LNCAP (cell line): ENCODE measurements around the gene EPHB3.

Experiments used
- TF ChIP-seq, protein P1 (sequence below): fragments of 450-650 bp; IDR thresholded peaks from 2 replicates; pipeline ENCODE4 v1.5.1; 2017; ENCODE audit warnings: mild to moderate bottlenecking

EPHB3 gene

GRCh38 chr3:184545769-184546168, 15.8 kb upstream of the EPHB3 start:
- TF ChIP-seq, protein P1, sequence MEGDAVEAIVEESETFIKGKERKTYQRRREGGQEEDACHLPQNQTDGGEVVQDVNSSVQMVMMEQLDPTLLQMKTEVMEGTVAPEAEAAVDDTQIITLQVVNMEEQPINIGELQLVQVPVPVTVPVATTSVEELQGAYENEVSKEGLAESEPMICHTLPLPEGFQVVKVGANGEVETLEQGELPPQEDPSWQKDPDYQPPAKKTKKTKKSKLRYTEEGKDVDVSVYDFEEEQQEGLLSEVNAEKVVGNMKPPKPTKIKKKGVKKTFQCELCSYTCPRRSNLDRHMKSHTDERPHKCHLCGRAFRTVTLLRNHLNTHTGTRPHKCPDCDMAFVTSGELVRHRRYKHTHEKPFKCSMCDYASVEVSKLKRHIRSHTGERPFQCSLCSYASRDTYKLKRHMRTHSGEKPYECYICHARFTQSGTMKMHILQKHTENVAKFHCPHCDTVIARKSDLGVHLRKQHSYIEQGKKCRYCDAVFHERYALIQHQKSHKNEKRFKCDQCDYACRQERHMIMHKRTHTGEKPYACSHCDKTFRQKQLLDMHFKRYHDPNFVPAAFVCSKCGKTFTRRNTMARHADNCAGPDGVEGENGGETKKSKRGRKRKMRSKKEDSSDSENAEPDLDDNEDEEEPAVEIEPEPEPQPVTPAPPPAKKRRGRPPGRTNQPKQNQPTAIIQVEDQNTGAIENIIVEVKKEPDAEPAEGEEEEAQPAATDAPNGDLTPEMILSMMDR, result no peak

DNA sequence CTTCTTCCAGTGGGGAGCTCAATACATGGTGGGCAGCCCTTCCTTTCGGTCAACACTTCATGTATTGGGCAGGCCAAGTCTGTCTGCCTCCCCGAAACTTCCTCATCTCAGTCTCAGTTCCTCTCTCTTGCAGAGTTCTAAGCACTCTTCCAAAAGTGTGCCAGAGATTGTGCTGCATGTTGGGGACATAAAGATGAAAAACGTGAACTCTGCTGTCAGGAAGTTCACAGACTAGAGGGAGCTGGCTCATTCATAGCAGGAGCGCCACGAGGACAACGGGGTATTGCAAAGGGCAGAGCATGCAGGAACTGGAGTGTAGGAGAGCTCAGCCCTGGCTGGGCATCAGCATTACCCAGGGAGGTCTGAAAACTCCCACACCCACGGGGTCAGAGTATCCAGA, 15.3 kb upstream of the EPHB3 start:
- TF ChIP-seq, protein P1, result no peak

DNA sequence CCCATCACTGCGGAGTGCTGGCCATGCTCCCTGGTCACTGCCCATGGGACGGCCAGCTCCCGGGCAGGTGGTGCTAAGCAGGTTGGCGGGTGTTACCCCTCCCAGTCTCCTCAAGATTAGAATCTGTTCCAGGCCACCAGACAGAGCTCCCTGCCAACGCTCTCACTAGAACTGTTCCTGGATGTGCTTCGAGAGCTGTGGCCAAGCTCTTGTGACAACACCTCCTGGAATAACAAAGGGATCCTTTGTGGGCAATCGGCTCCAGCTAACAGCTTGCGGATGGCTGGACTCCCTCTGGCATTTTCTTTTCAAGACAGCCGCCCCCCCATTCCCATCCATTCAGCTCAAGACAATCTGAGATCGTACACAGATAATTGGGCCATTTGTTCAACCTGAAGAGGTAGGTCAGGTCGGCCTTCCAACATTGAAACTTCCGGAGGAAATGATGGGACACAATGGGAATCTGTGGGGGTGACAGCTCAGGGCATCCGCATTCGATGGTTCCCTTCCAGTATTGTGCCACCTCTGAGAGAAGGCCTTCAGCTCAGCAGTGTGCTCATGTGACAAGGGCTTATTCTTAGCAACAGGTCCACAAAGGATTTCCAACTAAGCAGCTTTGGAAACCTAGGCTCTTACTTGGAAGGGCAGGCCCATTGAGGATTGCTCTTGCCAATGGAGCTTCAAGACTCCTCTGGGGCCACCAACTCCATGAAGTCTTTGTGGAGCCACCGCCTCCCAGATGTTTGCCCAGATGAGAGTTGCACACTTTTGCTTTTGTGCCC, 11.6 kb upstream of the EPHB3 start:
- TF ChIP-seq, protein P1, result no peak

DNA sequence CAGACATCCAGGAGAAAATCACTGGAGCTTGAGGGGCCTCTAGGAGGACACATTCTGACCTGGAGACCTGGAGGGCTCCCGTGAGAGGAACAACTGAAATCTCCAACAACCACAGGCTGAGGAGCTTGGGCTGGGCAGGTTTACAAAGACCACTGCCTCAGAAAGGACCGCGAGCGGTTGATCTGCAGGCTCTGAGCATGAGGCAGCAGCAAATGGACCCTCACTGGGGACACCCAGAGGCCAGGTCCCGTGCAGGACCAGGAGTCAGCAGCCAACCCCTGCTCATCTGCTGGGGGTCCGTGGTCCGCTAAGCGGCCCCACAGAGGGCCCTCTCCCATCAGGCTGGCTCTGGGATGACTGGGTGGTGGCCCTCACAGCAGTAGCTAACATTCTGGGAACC, 10.5 kb upstream of the EPHB3 start:
- TF ChIP-seq, protein P1, result no peak

DNA sequence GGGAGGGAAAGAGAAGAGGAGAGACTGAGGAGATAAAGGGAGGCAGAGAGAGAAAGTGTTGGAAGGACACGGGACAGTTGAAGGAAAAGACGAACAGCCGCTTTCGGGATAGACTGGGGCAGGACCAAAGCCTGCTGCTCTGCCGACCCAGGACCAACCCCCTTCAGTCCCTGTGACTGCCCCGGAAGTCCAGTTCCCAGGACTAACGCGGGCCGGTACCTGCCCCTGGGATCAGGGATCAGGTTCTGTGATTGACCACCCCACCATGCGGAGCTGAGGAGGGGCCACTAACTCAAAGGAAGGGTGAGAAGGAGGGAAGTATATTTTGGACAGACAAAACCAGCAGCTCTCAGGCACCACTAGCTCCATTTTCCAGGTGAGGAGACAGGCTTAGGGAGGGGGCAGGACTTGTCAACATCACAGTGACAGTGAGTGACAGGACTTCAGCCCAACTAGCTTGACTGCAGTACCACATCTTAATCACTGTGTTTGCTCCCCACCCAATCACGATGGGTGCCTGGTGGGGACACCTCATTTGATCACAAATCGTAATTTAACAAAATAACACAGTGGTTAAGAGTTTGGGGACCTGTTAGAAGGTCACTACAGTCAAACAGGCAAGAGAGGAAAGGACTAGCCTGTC, 9.8 kb upstream of the EPHB3 start:
- TF ChIP-seq, protein P1, result no peak

DNA sequence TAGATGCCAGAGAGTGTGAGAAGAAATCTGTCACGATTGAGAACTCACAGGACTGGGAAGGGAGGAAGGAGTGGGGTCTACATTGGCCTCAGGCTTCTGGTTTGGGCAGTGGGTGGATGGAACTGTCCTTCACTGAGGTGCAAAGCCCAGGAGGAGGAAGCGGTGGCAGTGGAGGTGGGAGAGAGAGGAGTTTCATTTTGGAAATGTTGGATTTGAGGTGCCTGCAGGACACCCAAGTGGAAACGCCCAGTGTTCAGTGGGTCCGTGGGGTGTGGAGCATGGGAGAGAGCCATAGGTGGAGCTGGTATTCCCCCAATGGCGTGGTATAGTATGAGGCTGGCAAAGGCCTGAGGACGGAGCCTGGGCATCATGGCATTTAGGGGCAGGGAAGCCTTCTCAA, 9.3 kb upstream of the EPHB3 start:
- TF ChIP-seq, protein P1, result no peak

- TF ChIP-seq, protein P1, result no peak
Measured at GRCh38 chr3:184552863-184553262, 8.7 kb upstream of the EPHB3 start.
